Measurements from ENCODE around the gene ZNF385B. TPM values are rescaled to one million over a fixed set of nuclear protein-coding genes. Genes with fewer than 3 reads are reported as not detected.

Gene ZNF385B
- total and polyA plus RNA-seq, 5 donors from 2014 or later, result not detected

GRCh38 chr2:179446476-179447141 lies 414.8 kb downstream of the ZNF385B start:
- H3K4me3 Mint-ChIP-seq, result no peak overlapping the region
- H3K36me3 ChIP-seq (ENCODE audit: control insufficient read depth, insufficient read depth, low read length), result no peaks in the 10 kb centered on the region
- peaks cover 0 to 2% (median 0%) of the 10 kb centered on the region in 7 donors for H3K9me3 Mint-ChIP-seq
- no peaks in the 10 kb centered on the region for H3K9me3 ChIP-seq (ENCODE audit: control insufficient read depth in 2 of 2, low read length in 2 of 2)
- no peaks in the 10 kb centered on the region for H3K36me3 Mint-ChIP-seq
- no peak for ATAC-seq (ENCODE audit: low read depth in 2 of 2)
- H3K4me3 ChIP-seq (ENCODE audit: low read depth, low read length), result no peak overlapping the region
- H3K4me1 ChIP-seq (ENCODE audit: control insufficient read depth, insufficient read depth, low read length, poor library complexity, severe bottlenecking), result no peaks in the 10 kb centered on the region
- H3K27me3 ChIP-seq (ENCODE audit: control insufficient read depth, insufficient read depth, low read length), result peaks cover 6% of the 10 kb centered on the region
- no peak overlapping the region for H3K27ac ChIP-seq (ENCODE audit: insufficient read depth, low read length, poor library complexity, severe bottlenecking)
- peaks cover 17% of the 10 kb centered on the region for H3K27me3 Mint-ChIP-seq
- H3K4me1 Mint-ChIP-seq, result no peaks in the 10 kb centered on the region
- no peak overlapping the region for H3K27ac Mint-ChIP-seq
- DNase-seq, result no peak

- no peak overlapping the region for H3K4me3 ChIP-seq (ENCODE audit: low read depth, low read length)
- no peak for DNase-seq
- H3K27ac ChIP-seq (ENCODE audit: insufficient read depth, low read length, poor library complexity, severe bottlenecking), result no peak overlapping the region
- no peak for ATAC-seq (ENCODE audit: low read depth in 2 of 2)
- H3K4me1 ChIP-seq (ENCODE audit: control insufficient read depth, insufficient read depth, low read length, poor library complexity, severe bottlenecking), result no peaks in the 10 kb centered on the region
- H3K27me3 ChIP-seq (ENCODE audit: control insufficient read depth, insufficient read depth, low read length), result peaks cover 8% of the 10 kb centered on the region
- Mint-ChIP-seq H3K27ac (no peak overlapping the region), H3K9me3 (peaks cover 0 to 2% (median 0%) of the 10 kb centered on the region in 7 donors), H3K4me3 (no peak overlapping the region), H3K27me3 (peaks cover 33% of the 10 kb centered on the region), H3K36me3 (no peaks in the 10 kb centered on the region), H3K4me1 (no peaks in the 10 kb centered on the region)
- H3K36me3 ChIP-seq (ENCODE audit: control insufficient read depth, insufficient read depth, low read length), result no peaks in the 10 kb centered on the region
- no peaks in the 10 kb centered on the region for H3K9me3 ChIP-seq (ENCODE audit: control insufficient read depth in 2 of 2, low read length in 2 of 2)
Measured at GRCh38 chr2:179444056-179444455, 417.4 kb downstream of the ZNF385B start.

- Histone ChIP-seq H3K9me3 (ENCODE audit: control insufficient read depth in 2 of 2, low read length in 2 of 2) (no peaks in the 10 kb centered on the region), H3K27ac (ENCODE audit: insufficient read depth, low read length, poor library complexity, severe bottlenecking) (no peak overlapping the region), H3K36me3 (ENCODE audit: control insufficient read depth, insufficient read depth, low read length) (no peaks in the 10 kb centered on the region), H3K4me1 (ENCODE audit: control insufficient read depth, insufficient read depth, low read length, poor library complexity, severe bottlenecking) (no peaks in the 10 kb centered on the region), H3K4me3 (ENCODE audit: low read depth, low read length) (no peak overlapping the region), H3K27me3 (ENCODE audit: control insufficient read depth, insufficient read depth, low read length) (peaks cover 8% of the 10 kb centered on the region)
- Mint-ChIP-seq H3K27me3 (peaks cover 39% of the 10 kb centered on the region), H3K27ac (no peak overlapping the region), H3K36me3 (no peaks in the 10 kb centered on the region), H3K9me3 (peaks cover 0 to 2% (median 0%) of the 10 kb centered on the region in 7 donors), H3K4me1 (no peaks in the 10 kb centered on the region), H3K4me3 (no peak overlapping the region)
- DNase-seq, result no peak
- ATAC-seq (ENCODE audit: low read depth in 2 of 2), result no peak
Measured at GRCh38 chr2:179443180-179443579, 418.2 kb downstream of the ZNF385B start.

GRCh38 chr2:179442206-179442605 lies 419.2 kb downstream of the ZNF385B start:
- H3K9me3 Mint-ChIP-seq, result peaks cover 0 to 2% (median 0%) of the 10 kb centered on the region in 7 donors
- Histone ChIP-seq H3K36me3 (ENCODE audit: control insufficient read depth, insufficient read depth, low read length) (no peaks in the 10 kb centered on the region), H3K27ac (ENCODE audit: insufficient read depth, low read length, poor library complexity, severe bottlenecking) (no peak overlapping the region), H3K4me1 (ENCODE audit: control insufficient read depth, insufficient read depth, low read length, poor library complexity, severe bottlenecking) (no peaks in the 10 kb centered on the region), H3K9me3 (ENCODE audit: control insufficient read depth in 2 of 2, low read length in 2 of 2) (no peaks in the 10 kb centered on the region), H3K4me3 (ENCODE audit: low read depth, low read length) (no peak overlapping the region), H3K27me3 (ENCODE audit: control insufficient read depth, insufficient read depth, low read length) (peaks cover 6% of the 10 kb centered on the region)
- no peak overlapping the region for H3K27ac Mint-ChIP-seq
- no peaks in the 10 kb centered on the region for H3K4me1 Mint-ChIP-seq
- ATAC-seq (ENCODE audit: low read depth in 2 of 2) (no peak), DNase-seq (no peak)
- no peak overlapping the region for H3K4me3 Mint-ChIP-seq
- peaks cover 39% of the 10 kb centered on the region for H3K27me3 Mint-ChIP-seq
- H3K36me3 Mint-ChIP-seq, result no peaks in the 10 kb centered on the region

- ATAC-seq (ENCODE audit: low read depth in 2 of 2), result no peak
- H3K4me1 Mint-ChIP-seq, result no peaks in the 10 kb centered on the region
- H3K9me3 Mint-ChIP-seq, result peaks cover 0 to 2% (median 0%) of the 10 kb centered on the region in 7 donors
- Histone ChIP-seq H3K27me3 (ENCODE audit: control insufficient read depth, insufficient read depth, low read length) (peaks cover 6% of the 10 kb centered on the region), H3K4me1 (ENCODE audit: control insufficient read depth, insufficient read depth, low read length, poor library complexity, severe bottlenecking) (no peaks in the 10 kb centered on the region), H3K4me3 (ENCODE audit: low read depth, low read length) (no peak overlapping the region), H3K27ac (ENCODE audit: insufficient read depth, low read length, poor library complexity, severe bottlenecking) (no peak overlapping the region), H3K36me3 (ENCODE audit: control insufficient read depth, insufficient read depth, low read length) (no peaks in the 10 kb centered on the region), H3K9me3 (ENCODE audit: control insufficient read depth in 2 of 2, low read length in 2 of 2) (no peaks in the 10 kb centered on the region)
- peaks cover 39% of the 10 kb centered on the region for H3K27me3 Mint-ChIP-seq
- no peaks in the 10 kb centered on the region for H3K36me3 Mint-ChIP-seq
- no peak overlapping the region for H3K4me3 Mint-ChIP-seq
- no peak overlapping the region for H3K27ac Mint-ChIP-seq
- no peak for DNase-seq
Measured at GRCh38 chr2:179441551-179441950, 419.9 kb downstream of the ZNF385B start.

GRCh38 chr2:179440642-179441251 lies 420.7 kb downstream of the ZNF385B start:
- Histone ChIP-seq H3K4me1 (ENCODE audit: control insufficient read depth, insufficient read depth, low read length, poor library complexity, severe bottlenecking) (no peaks in the 10 kb centered on the region), H3K9me3 (ENCODE audit: control insufficient read depth in 2 of 2, low read length in 2 of 2) (no peaks in the 10 kb centered on the region), H3K36me3 (ENCODE audit: control insufficient read depth, insufficient read depth, low read length) (no peaks in the 10 kb centered on the region), H3K4me3 (ENCODE audit: low read depth, low read length) (no peak overlapping the region), H3K27ac (ENCODE audit: insufficient read depth, low read length, poor library complexity, severe bottlenecking) (no peak overlapping the region), H3K27me3 (ENCODE audit: control insufficient read depth, insufficient read depth, low read length) (peaks cover 6% of the 10 kb centered on the region)
- no peaks in the 10 kb centered on the region for H3K4me1 Mint-ChIP-seq
- no peak overlapping the region for H3K27ac Mint-ChIP-seq
- ATAC-seq (ENCODE audit: low read depth in 2 of 2), result no peak
- DNase-seq, result peak in 2 of 3 donors; percentile 38 to 53
- peaks cover 0 to 2% (median 0%) of the 10 kb centered on the region in 7 donors for H3K9me3 Mint-ChIP-seq
- H3K4me3 Mint-ChIP-seq, result no peak overlapping the region
- H3K27me3 Mint-ChIP-seq, result peaks cover 39% of the 10 kb centered on the region
- H3K36me3 Mint-ChIP-seq, result no peaks in the 10 kb centered on the region

GRCh38 chr2:179438654-179439053 lies 422.8 kb downstream of the ZNF385B start:
- Mint-ChIP-seq H3K27ac (no peak overlapping the region), H3K36me3 (no peaks in the 10 kb centered on the region), H3K4me3 (no peak overlapping the region), H3K4me1 (no peaks in the 10 kb centered on the region), H3K27me3 (peaks cover 29% of the 10 kb centered on the region), H3K9me3 (peaks cover 0 to 2% (median 0%) of the 10 kb centered on the region in 7 donors)
- Histone ChIP-seq H3K4me1 (ENCODE audit: control insufficient read depth, insufficient read depth, low read length, poor library complexity, severe bottlenecking) (no peaks in the 10 kb centered on the region), H3K27me3 (ENCODE audit: control insufficient read depth, insufficient read depth, low read length) (peaks cover 6% of the 10 kb centered on the region), H3K4me3 (ENCODE audit: low read depth, low read length) (no peak overlapping the region), H3K27ac (ENCODE audit: insufficient read depth, low read length, poor library complexity, severe bottlenecking) (no peak overlapping the region), H3K9me3 (ENCODE audit: control insufficient read depth in 2 of 2, low read length in 2 of 2) (no peaks in the 10 kb centered on the region), H3K36me3 (ENCODE audit: control insufficient read depth, insufficient read depth, low read length) (no peaks in the 10 kb centered on the region)
- ATAC-seq (ENCODE audit: low read depth in 2 of 2), result no peak
- DNase-seq, result no peak

- H3K27ac ChIP-seq (ENCODE audit: insufficient read depth, low read length, poor library complexity, severe bottlenecking), result no peak overlapping the region
- no peak overlapping the region for H3K4me3 Mint-ChIP-seq
- no peaks in the 10 kb centered on the region for H3K9me3 ChIP-seq (ENCODE audit: control insufficient read depth in 2 of 2, low read length in 2 of 2)
- no peak overlapping the region for H3K4me3 ChIP-seq (ENCODE audit: low read depth, low read length)
- no peaks in the 10 kb centered on the region for H3K4me1 Mint-ChIP-seq
- no peaks in the 10 kb centered on the region for H3K36me3 Mint-ChIP-seq
- peaks cover 2% of the 10 kb centered on the region for H3K27me3 ChIP-seq (ENCODE audit: control insufficient read depth, insufficient read depth, low read length)
- no peaks in the 10 kb centered on the region for H3K36me3 ChIP-seq (ENCODE audit: control insufficient read depth, insufficient read depth, low read length)
- no peak for ATAC-seq (ENCODE audit: low read depth in 2 of 2)
- no peak for DNase-seq
- no peak overlapping the region for H3K27ac Mint-ChIP-seq
- H3K9me3 Mint-ChIP-seq, result peaks cover 0 to 1% (median 0%) of the 10 kb centered on the region in 7 donors
- H3K27me3 Mint-ChIP-seq, result peaks cover 27% of the 10 kb centered on the region
- H3K4me1 ChIP-seq (ENCODE audit: control insufficient read depth, insufficient read depth, low read length, poor library complexity, severe bottlenecking), result no peaks in the 10 kb centered on the region
Measured at GRCh38 chr2:179437430-179437829, 424.0 kb downstream of the ZNF385B start.
